Astrocyte of the spinal cord (primary cell): Measurements from ENCODE around the gene OR3A2.
"Not testable (repeated sequence)": the region's sequence is repeated elsewhere in the genome, so short reads cannot be mapped to it uniquely, and the experiment has no call there.

Experiments
- DNase-seq: peaks from one replicate; pipeline ENCODE4 v3.0.0; 2011; ENCODE audit warnings: low read depth, low spot score
- H3K4me3 ChIP-seq: 2 replicates; pipeline ENCODE4 v1.5.1; 2011; ENCODE audit warnings: low read depth, mild to moderate bottlenecking, low read length, moderate library complexity
- in situ Hi-C: cut with HindIII; loops from 2 replicates; pipeline ENCODE4 v1.10.0; 2017; ENCODE audit warnings: low sequenced_read_pairs
- TF ChIP-seq, protein P1 (sequence below): IDR thresholded peaks from 2 replicates; pipeline ENCODE4 v1.5.1; 2012; ENCODE audit warnings: low read depth, mild to moderate bottlenecking, low read length, inconsistent platforms

The OR3A2 gene

DNA sequence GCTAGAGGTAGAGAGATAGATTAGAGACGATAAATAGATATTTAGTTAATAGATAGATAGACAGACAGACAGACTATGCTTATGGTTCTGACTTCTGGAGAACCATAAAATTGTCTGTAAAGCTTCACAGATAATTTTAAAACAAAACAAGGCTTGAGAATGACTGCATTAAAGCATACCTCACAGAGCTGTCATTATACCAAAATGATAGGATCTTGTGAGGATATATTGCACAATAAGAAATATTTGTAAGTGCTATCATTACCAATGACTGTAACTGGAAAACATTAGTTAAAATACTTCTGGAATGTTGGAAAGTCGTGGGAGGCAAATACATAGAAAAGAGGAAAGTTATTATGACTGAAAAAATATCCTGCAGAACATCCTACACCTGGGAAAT, 15.7 kb upstream of the OR3A2 start:
- H3K4me3 ChIP-seq, result no peak overlapping the region
- in situ Hi-C loops, result no loop called here
- no peak for DNase-seq
- TF ChIP-seq, protein P1, sequence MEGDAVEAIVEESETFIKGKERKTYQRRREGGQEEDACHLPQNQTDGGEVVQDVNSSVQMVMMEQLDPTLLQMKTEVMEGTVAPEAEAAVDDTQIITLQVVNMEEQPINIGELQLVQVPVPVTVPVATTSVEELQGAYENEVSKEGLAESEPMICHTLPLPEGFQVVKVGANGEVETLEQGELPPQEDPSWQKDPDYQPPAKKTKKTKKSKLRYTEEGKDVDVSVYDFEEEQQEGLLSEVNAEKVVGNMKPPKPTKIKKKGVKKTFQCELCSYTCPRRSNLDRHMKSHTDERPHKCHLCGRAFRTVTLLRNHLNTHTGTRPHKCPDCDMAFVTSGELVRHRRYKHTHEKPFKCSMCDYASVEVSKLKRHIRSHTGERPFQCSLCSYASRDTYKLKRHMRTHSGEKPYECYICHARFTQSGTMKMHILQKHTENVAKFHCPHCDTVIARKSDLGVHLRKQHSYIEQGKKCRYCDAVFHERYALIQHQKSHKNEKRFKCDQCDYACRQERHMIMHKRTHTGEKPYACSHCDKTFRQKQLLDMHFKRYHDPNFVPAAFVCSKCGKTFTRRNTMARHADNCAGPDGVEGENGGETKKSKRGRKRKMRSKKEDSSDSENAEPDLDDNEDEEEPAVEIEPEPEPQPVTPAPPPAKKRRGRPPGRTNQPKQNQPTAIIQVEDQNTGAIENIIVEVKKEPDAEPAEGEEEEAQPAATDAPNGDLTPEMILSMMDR, result no peak

DNA sequence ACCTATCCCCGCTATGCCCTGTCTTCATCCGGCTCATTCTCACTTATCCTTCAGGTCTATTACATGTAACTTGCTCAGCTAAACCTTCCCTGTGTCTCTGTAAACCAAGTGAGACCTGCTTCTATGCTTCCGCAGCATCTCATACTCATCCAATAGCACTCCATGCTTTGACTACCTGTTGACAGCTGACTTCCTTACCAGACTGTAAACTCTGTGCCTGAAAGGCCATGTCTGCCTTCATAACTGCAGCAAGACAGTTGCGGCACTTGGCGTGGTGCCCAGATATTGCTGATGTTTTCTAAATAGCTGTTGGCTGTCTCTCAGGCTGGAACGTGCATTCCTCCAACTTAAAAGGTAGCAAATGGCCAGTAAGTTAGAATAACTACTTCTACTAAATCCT, 13.9 kb upstream of the OR3A2 start:
- in situ Hi-C loops, result no loop called here
- no peak overlapping the region for H3K4me3 ChIP-seq
- TF ChIP-seq, protein P1, result no peak
- DNase-seq, result no peak

DNA sequence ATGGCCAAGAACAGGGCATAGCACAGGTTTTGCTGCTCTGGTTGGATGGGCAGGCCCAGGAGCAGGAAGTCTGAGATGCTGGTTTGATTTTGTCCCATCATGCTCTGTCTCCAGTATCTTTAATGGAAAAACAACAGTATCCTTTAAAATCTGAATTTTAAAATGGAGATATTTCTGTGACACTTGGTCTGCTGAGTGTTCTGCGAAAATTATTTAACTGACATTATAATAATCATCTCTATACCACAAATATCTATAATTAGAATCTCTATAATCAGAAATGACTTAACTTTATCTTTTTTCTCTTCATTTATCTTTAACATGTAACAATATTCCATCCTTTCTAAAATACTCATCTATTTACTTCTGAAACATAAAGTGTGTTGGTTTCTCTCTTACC, 12.2 kb upstream of the OR3A2 start, which contains the start of gene OR1E1:
Gene OR1E1 (minus strand): TSS at position 101 of the 400 bp plus-strand sequence. CDS start 0 bp downstream, at position 101.
- TF ChIP-seq, protein P1, result no peak
- H3K4me3 ChIP-seq, result no peak within 1 kb of the TSS
- in situ Hi-C loops, result no loop called here
- DNase-seq, result no peak

DNA sequence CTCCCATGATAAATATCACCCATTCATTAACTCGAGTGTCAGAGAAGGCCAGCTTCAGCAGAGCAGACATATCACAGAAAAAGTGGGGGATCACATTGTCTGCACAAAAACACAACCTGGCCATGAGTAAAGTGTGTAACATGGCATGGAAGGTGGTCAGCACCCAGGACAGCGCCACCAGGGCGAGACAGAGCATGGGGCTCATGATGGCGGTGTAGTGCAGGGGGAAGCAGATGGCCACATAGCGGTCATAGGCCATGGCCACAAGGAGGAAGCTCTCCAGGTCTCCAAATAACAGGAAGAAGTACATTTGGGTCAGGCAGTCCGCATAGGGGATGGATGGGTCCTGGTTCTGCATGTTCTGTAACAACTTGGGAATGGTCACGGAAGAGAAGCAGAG, 11.7 kb upstream of the OR3A2 start:
- H3K4me3 ChIP-seq, in situ Hi-C loops, DNase-seq: not testable (repeated sequence)

DNA sequence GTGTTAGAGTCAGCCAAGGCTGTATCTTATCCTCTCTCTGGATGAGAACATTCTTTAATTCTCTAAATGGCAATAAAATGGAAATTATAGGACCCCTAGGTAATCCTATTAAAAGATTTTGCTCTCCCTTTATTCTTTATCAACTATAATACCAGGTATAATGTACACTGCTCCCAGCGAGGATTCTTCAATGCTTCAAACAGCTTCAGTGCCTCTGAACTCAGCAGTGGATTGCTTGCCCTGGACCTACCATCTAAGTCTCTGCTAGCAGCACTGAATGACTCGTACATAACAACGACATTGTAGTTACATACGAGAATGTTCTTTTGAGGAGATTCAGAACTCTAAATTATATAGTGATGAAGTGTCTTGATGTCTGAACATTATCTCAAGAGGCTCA, 3.7 kb upstream of the OR3A2 start:
- no peak overlapping the region for H3K4me3 ChIP-seq
- TF ChIP-seq, protein P1, result no peak
- in situ Hi-C loops, result no loop called here
- no peak for DNase-seq

DNA sequence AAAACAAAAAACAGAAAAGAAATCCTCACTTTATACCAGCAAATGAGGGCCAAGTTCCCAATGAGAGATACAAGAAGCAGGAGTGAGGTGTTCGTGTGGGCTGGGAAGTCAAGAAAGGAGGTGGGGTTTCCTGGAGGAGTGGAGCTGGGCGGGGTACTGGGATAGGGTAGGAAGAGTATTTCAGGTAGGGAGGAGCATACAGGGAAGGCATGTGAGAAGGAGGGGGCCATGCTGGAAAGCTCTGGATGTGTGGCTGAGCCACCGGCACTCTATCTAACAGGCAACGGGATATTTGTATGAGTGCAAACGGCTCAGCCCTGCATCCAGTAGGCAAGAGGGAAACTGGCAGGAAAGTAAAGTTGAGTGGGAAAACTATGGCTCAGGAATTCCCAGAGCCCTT, 4.2 kb downstream of the OR3A2 start:
- H3K4me3 ChIP-seq, result no peak overlapping the region
- in situ Hi-C loops, result no loop called here
- TF ChIP-seq, protein P1, result no peak
- DNase-seq, result no peak

DNA sequence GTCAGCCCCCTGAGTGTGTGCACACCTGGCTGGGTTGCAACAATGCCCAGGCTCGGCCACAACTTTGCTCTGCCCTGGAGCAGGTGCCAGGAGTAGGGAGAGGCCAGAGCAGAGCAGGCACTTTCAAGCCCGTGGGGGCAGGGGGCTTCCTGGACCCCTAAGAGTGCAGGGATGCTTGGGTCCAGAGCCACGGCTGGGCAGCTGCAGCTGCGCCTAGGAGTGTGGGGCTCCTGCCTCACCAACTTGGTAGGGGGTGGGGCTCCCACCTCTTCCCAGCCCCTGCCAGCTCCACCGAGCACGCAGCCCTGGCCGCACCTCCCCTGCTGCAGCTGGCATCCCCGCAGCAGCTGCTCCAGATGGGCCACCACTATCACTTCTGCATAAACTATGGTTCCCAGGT, 7.8 kb downstream of the OR3A2 start:
- no peak overlapping the region for H3K4me3 ChIP-seq
- in situ Hi-C loops, result no loop called here
- no peak for DNase-seq

DNA sequence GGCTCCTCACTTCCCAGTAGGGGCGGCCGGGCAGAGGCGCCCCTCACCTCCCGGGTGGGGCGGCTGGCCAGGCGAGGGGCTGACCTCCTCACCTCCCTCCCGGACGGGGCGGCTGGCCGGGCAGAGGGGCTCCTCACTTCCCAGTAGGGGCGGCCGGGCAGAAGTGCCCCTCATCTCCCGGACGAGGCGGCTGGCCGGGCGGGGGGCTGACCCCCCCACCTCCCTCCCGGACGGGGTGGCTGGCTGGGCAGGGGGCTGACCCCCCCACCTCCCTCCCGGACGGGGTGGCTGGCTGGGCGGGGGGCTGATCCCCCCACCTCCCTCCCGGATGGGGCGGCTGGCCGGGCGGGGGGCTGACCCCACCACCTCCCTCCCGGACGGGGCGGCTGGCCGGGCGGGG, 14.9 kb downstream of the OR3A2 start:
- H3K4me3 ChIP-seq, in situ Hi-C loops, DNase-seq: not testable (repeated sequence)

More for the DNA sequence above, 7.8 kb downstream of the OR3A2 start:
- TF ChIP-seq, protein P1, result no peak

DNA sequence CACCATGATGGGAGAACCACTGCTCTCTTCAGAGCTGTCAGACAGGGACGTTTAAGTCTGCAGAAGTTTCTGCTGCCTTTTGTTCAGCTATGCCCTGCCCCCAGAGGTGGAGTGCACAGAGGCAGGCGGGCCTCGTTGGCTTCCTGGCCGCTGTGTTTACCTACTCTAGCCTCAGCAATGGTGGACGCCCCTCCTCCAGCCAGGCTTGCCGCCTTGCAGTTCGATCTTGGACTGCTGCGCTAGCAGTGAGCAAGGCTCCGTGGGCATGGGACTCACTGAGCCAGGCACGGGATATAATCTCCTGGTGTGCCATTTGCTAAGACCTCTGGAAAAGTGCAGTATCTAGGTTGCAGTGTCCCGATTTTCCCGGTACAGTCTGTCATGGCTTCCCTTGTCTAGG, 43.3 kb downstream of the OR3A2 start:
- H3K4me3 ChIP-seq, DNase-seq, in situ Hi-C loops: not testable (repeated sequence)
